H1 (cell line): ENCODE measurements around the gene MBNL3. TPM values are rescaled to one million over a fixed set of nuclear protein-coding genes. Genes with fewer than 3 reads are reported as not detected.

Experiments
- CTCF ChIA-PET: fragments of 300-600 bp; sonication (Branson Sonifier 250); formaldehyde crosslinking; loops from one replicate; lab custom pipeline; 2021; ENCODE audit not compliant: partially characterized antibody; lab: Charles Lee
- POLR2A ChIA-PET: fragments of 300-600 bp; sonication (Branson Sonifier 250); formaldehyde crosslinking; loops from one replicate; lab custom pipeline; 2021; ENCODE audit warnings: inconsistent platforms; ENCODE audit not compliant: partially characterized antibody; lab: Charles Lee
- DNase-seq, 2 experiments: peaks; one replicate each; pipeline versions ENCODE4 v3.0.0 to v3.0.0-alpha.2; 2010 to 2022; ENCODE audit warnings: low spot score in 2 of 2, low read depth in 1 of 2, mixed read lengths in 1 of 2
- FAIRE-seq: peaks from 2 replicates; lab custom pipeline; 2011; peaks lifted over from hg19 to GRCh38; lab: Jason Lieb, UNC
- H2AFZ ChIP-seq: 2 replicates; pipeline ENCODE4 v1.8.1; 2012; ENCODE audit warnings: low read length, inconsistent platforms
- H2AK5ac ChIP-seq: 2 replicates; pipeline ENCODE4 v1.6.1; 2013; ENCODE audit warnings: low read depth, low read length
- H2BK120ac ChIP-seq: replicated peaks from 2 replicates; pipeline ENCODE3; 2013; ENCODE audit warnings: low read depth, low read length, inconsistent platforms
- H2BK12ac ChIP-seq: 2 replicates; pipeline ENCODE4 v1.6.1; 2013; ENCODE audit warnings: low read depth, low read length
- H2BK15ac ChIP-seq: 2 replicates; pipeline ENCODE4 v1.6.1; 2013; ENCODE audit warnings: low read length
- H2BK20ac ChIP-seq: 2 replicates; pipeline ENCODE4 v1.6.1; 2013; ENCODE audit warnings: low read length
- H2BK5ac ChIP-seq: 2 replicates; pipeline ENCODE4 v1.6.1; 2013; ENCODE audit warnings: low read depth, low read length
- H3K14ac ChIP-seq: 2 replicates; pipeline ENCODE4 v1.6.1; 2013; ENCODE audit warnings: inconsistent platforms; ENCODE audit not compliant: insufficient read length
- H3K18ac ChIP-seq: 2 replicates; pipeline ENCODE4 v1.6.1; 2013; ENCODE audit warnings: low read length; ENCODE audit errors: extremely low read depth
- H3K23ac ChIP-seq: 2 replicates; pipeline ENCODE4 v1.6.1; 2013; ENCODE audit warnings: inconsistent platforms; ENCODE audit not compliant: insufficient read length
- H3K23me2 ChIP-seq: 2 replicates; pipeline ENCODE4 v1.6.1; 2013; ENCODE audit warnings: low read depth, low read length
- H3K27ac ChIP-seq: 2 replicates; pipeline ENCODE4 v1.6.1; 2011; ENCODE audit warnings: low read depth, low read length, inconsistent platforms
- H3K27me3 ChIP-seq, 4 experiments: replicated peaks in 1 of 4; 1 replicate in 1 of 4; 2 replicates in 3 of 4; pipeline versions ENCODE4 v1.6.1 to v1.8.1; 2011 to 2013; ENCODE audit warnings: low read length in 3 of 4, mild to moderate bottlenecking in 3 of 4, inconsistent platforms in 2 of 4, mixed read lengths in 2 of 4, moderate library complexity in 1 of 4; ENCODE audit not compliant: control insufficient read depth in 3 of 4, insufficient read depth in 3 of 4; ENCODE audit errors: extremely low read depth in 1 of 4
- H3K36me3 ChIP-seq, 4 experiments: 2 replicates each; pipeline versions ENCODE4 v1.6.1 to v1.8.1; 2011 to 2013; ENCODE audit warnings: mild to moderate bottlenecking in 4 of 4, low read length in 3 of 4, moderate library complexity in 2 of 4, control low read depth in 1 of 4, inconsistent platforms in 1 of 4; ENCODE audit not compliant: insufficient read depth in 4 of 4, control insufficient read depth in 2 of 4
- H3K4ac ChIP-seq: replicated peaks from 2 replicates; pipeline ENCODE3; 2013; ENCODE audit warnings: low read length, low read depth, mixed read lengths, inconsistent platforms; ENCODE audit not compliant: insufficient read length
- H3K4me1 ChIP-seq, 4 experiments: replicated peaks in 1 of 4; 1 replicate in 1 of 4; 2 replicates in 3 of 4; pipeline versions ENCODE4 v1.6.1 to v1.8.1; 2011 to 2013; ENCODE audit warnings: low read length in 3 of 4, inconsistent platforms in 2 of 4, mixed read lengths in 1 of 4; ENCODE audit not compliant: insufficient read depth in 4 of 4, control insufficient read depth in 3 of 4
- H3K4me2 ChIP-seq, 2 experiments: 2 replicates each; pipeline versions ENCODE4 v1.6.1 to v1.8.1; 2011 to 2013; ENCODE audit warnings: low read depth in 2 of 2, low read length in 2 of 2, control low read depth in 1 of 2, inconsistent platforms in 1 of 2, mild to moderate bottlenecking in 1 of 2; ENCODE audit not compliant: insufficient read depth in 1 of 2
- H3K4me3 ChIP-seq, 4 experiments: fragments of 200-600, 300-600 bp in 1 of 4; sonication (generic), shearing (Covaris generic), sonication (Bioruptor Twin) in 1 of 4; 2 replicates each; pipeline versions ENCODE4 v1.5.1 to v1.8.1; 2011 to 2016; ENCODE audit warnings: low read length in 4 of 4, low read depth in 3 of 4, control low read depth in 2 of 4, inconsistent platforms in 2 of 4, mild to moderate bottlenecking in 2 of 4, mixed read lengths in 1 of 4, moderate library complexity in 1 of 4; ENCODE audit not compliant: insufficient read depth in 2 of 4; ENCODE audit errors: extremely low read depth in 1 of 4
- H3K56ac ChIP-seq: replicated peaks from 2 replicates; pipeline ENCODE3; 2013; ENCODE audit warnings: low read depth, mild to moderate bottlenecking, mixed read lengths, low read length, inconsistent platforms; ENCODE audit not compliant: insufficient read length
- H3K79me1 ChIP-seq: 2 replicates; pipeline ENCODE4 v1.6.1; 2013; ENCODE audit warnings: low read depth, low read length, control low read depth
- H3K79me2 ChIP-seq, 2 experiments: 2 replicates each; pipeline versions ENCODE4 v1.6.1 to v1.8.1; 2012 to 2013; ENCODE audit warnings: low read length in 2 of 2, mild to moderate bottlenecking in 2 of 2, inconsistent platforms in 1 of 2; ENCODE audit not compliant: insufficient read depth in 2 of 2, control insufficient read depth in 1 of 2
- H3K9ac ChIP-seq, 4 experiments: replicated peaks in 1 of 4; 1 replicate in 1 of 4; 2 replicates in 3 of 4; pipeline versions ENCODE4 v1.6.1 to v1.8.1; 2011 to 2013; ENCODE audit warnings: low read depth in 3 of 4, low read length in 3 of 4, control low read depth in 2 of 4, mild to moderate bottlenecking in 2 of 4, moderate library complexity in 2 of 4, inconsistent platforms in 1 of 4; ENCODE audit errors: extremely low read depth in 1 of 4
- H3K9me3 ChIP-seq, 2 experiments: 2 replicates each; pipeline versions ENCODE4 v1.6.1 to v1.8.1; 2012 to 2013; ENCODE audit warnings: mild to moderate bottlenecking in 2 of 2, moderate library complexity in 2 of 2, control low read depth in 1 of 2, inconsistent platforms in 1 of 2, low read depth in 1 of 2, low read length in 1 of 2, mixed read lengths in 1 of 2; ENCODE audit not compliant: insufficient read depth in 2 of 2
- H4K20me1 ChIP-seq, 2 experiments: replicated peaks in 1 of 2; 2 replicates each; pipeline versions ENCODE3 to v1.8.1; 2011 to 2013; ENCODE audit warnings: inconsistent platforms in 2 of 2, low read length in 2 of 2, mild to moderate bottlenecking in 1 of 2; ENCODE audit not compliant: insufficient read depth in 2 of 2, control insufficient read depth in 1 of 2
- H4K5ac ChIP-seq: 2 replicates; pipeline ENCODE4 v1.6.1; 2013; ENCODE audit warnings: low read length, low read depth, mixed read lengths, inconsistent platforms; ENCODE audit not compliant: insufficient read length
- H4K8ac ChIP-seq: 2 replicates; pipeline ENCODE4 v1.8.0; 2013; ENCODE audit warnings: mild to moderate bottlenecking, moderate library complexity, low read length, inconsistent platforms; ENCODE audit not compliant: insufficient read depth; ENCODE audit errors: extremely low read depth
- H4K91ac ChIP-seq: replicated peaks from 2 replicates; pipeline ENCODE3; 2013; ENCODE audit warnings: low read length, mixed read lengths, inconsistent platforms; ENCODE audit not compliant: insufficient read length
- BRCA1 ChIP-seq: IDR thresholded peaks from 2 replicates; pipeline ENCODE4 v1.6.1; 2012; ENCODE audit warnings: low read depth, low read length, improper control_type of control experiment
- FOSL1 ChIP-seq: IDR thresholded peaks from 2 replicates; pipeline ENCODE4 v1.6.1; 2011; ENCODE audit warnings: mild to moderate bottlenecking, low read depth, low read length, moderate library complexity; ENCODE audit not compliant: insufficient read depth
- GTF2F1 ChIP-seq: IDR thresholded peaks from 2 replicates; pipeline ENCODE4 v1.6.1; 2012; ENCODE audit warnings: low read depth, low read length, improper control_type of control experiment, borderline replicate concordance
- JUND ChIP-seq: IDR thresholded peaks from 2 replicates; pipeline ENCODE4 v1.6.1; 2011; ENCODE audit warnings: mild to moderate bottlenecking, improper control_type of control experiment, low read length
- POLR2A ChIP-seq, 2 experiments: IDR thresholded peaks; 1 replicate in 1 of 2; 2 replicates in 1 of 2; pipeline ENCODE4 v1.6.1; 2011; ENCODE audit warnings: low read depth in 2 of 2, low read length in 2 of 2, mild to moderate bottlenecking in 2 of 2; ENCODE audit errors: control extremely low read depth in 1 of 2
- WGBS, 2 experiments: shearing (Covaris generic) in 1 of 2; methylation state at CpG; one replicate each; pipeline versions ENCODE4 v1.1.6 to v1.1.7; 2013 to 2015; ENCODE audit warnings: low lambda C conversion rate in 2 of 2, mixed read lengths in 2 of 2, inconsistent platforms in 1 of 2, low coverage in 1 of 2, missing lambda C conversion rate in 1 of 2; ENCODE audit not compliant: insufficient replicate concordance in 2 of 2, insufficient coverage in 1 of 2, insufficient read length in 1 of 2; ENCODE audit errors: extremely low coverage in 1 of 2, missing lambda C conversion rate in 1 of 2; 5-methylcytosine and 5-hydroxymethylcytosine counted together
- polyA plus RNA-seq, 7 experiments: library from polyadenylated mRNA; depleted of rRNA in 3 of 7; stranded (reverse) in 5 of 7; unstranded in 2 of 7; fragments of >200 nt in 5 of 7; fragments of 200-250 nt in 2 of 7; gene quantifications; 1 replicate in 5 of 7; 2 replicates in 1 of 7; 4 replicates in 1 of 7; pipeline versions ENCODE4 v1.2.1 to v1.2.3, GENCODE V29; 2011 to 2013; ENCODE audit warnings: missing spikeins in 2 of 7, mixed read lengths in 2 of 7
- total RNA-seq: library from RNA; stranded (reverse); fragmentation: NEBNext Ultra II Directional; extraction: Animal tissue kit (Norgen Biotek cat#: 25700); gene quantifications from 2 replicates; pipeline ENCODE4 v1.2.1, GENCODE V29; 2021

Gene MBNL3
- total and polyA plus RNA-seq, 2 of the 8 experiments (the other 6 are each of a cell fraction or from before 2014, with no cell fraction given): 3.5 to 4.3 TPM

DNA sequence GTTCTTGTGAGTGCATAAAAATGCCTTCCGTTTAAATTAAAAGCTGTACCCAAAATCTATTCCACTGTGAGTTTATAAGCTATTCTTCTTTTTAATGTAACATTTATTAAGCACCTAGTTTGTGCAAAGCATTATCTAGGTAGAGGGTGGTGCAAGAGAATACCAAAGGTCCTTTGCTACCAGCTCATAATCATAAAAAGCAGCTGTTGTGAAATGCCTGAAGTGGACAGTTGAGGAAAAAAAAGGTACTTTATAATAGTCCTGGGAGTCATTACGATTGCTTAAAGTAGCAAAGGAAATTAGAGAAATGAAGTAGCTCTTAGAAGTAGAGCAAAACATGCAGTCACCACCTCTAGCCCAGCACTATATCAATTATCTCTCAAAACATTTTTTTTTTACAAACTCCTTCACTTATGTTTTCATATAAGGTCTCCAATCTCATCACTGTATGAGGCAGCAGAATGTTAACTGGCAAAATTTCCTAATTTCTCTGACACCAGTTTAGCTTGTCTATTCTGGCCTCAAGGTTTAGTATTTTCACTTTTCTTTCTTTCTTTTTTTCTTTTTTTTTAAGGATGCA is 2.1 kb downstream of the MBNL3 start:
- CTCF ChIA-PET: interaction anchor here (1.0 to 1.3 kb wide), 4 partner anchors 10 to 194 kb away, joined by 3 to 4 read pairs (median 3); no protein-coding TSS in a partner anchor
- Histone ChIP-seq H2AK5ac (no peak overlapping the region), H2BK15ac (no peak overlapping the region), H3K79me2 (no peaks in the 10 kb centered on the region), H2BK5ac (no peak overlapping the region), H4K5ac (no peak overlapping the region), H3K36me3 (no peaks in the 10 kb centered on the region), H3K4ac (no peak overlapping the region), H3K23ac (no peak overlapping the region), H3K4me2 (no peak overlapping the region), H2BK120ac (no peak overlapping the region), H4K8ac (no peak overlapping the region), H3K18ac (no peak overlapping the region), H4K20me1 (no peaks in the 10 kb centered on the region), H3K27me3 (no peaks in the 10 kb centered on the region; a peak in 3 of 7 replicates), H2BK12ac (no peak overlapping the region)
- TF ChIP-seq FOSL1 (no peak), POLR2A (IDR thresholded peaks at IDR 0.05; ENCODE audit: control extremely low read depth in 1 of 2, low read depth in 2 of 2, low read length in 2 of 2) (no peak), GTF2F1 (no peak), BRCA1 (no peak), JUND (no peak)
- TF ChIP-seq, all 59 proteins: peak for 0
- POLR2A ChIA-PET: no interaction called here
- H3K4me1 ChIP-seq: peaks cover 0 to 6% (median 1%) of the 10 kb centered on the region in 4 experiments; a peak in 3 of 7 replicates
- H3K9ac ChIP-seq: no peak overlapping the region
- FAIRE-seq (no peak), DNase-seq (no peak)
- H3K79me1 ChIP-seq: no peaks in the 10 kb centered on the region
- H3K4me3 ChIP-seq: no peak overlapping the region
- H3K23me2 ChIP-seq: no peaks in the 10 kb centered on the region; the same call in 1 of the 2 replicates
- H3K9me3 ChIP-seq: no peaks in the 10 kb centered on the region
- H3K56ac ChIP-seq: no peak overlapping the region
- no peak overlapping the region for H4K91ac ChIP-seq
- WGBS, 2 experiments: 100% methylated on average over 2 of the region's 2 CpGs; no CpG with 5 or more reads in 1 of the 2 experiments
- H2AFZ ChIP-seq: no peak overlapping the region
- no peak overlapping the region for H2BK20ac ChIP-seq
- H3K27ac ChIP-seq: no peak overlapping the region
- no peak overlapping the region for H3K14ac ChIP-seq
